WTC11 (cell line): ENCODE data around the gene MRGPRF. TPM values are rescaled to one million over a fixed set of nuclear protein-coding genes. Genes with fewer than 3 reads are reported as not detected.

Experiments
- ATAC-seq: fragments of 200-7000 bp; cut with Tn5 transposase; 2 replicates; pipeline ENCODE4 v1.10.0; 2021; ENCODE audit warnings: mild to moderate bottlenecking, moderate library complexity
- CTCF ChIA-PET: fragments of 300-600 bp; sonication (Branson Sonifier 250); formaldehyde crosslinking; loops from one replicate; lab custom pipeline; 2021; ENCODE audit warnings: antibody characterized with exemption; lab: Charles Lee
- POLR2A ChIA-PET: fragments of 350-600 bp; sonication (Branson Sonifier 250); formaldehyde crosslinking; loops from one replicate; lab custom pipeline; 2021; ENCODE audit warnings: antibody characterized with exemption; lab: Charles Lee
- DNase-seq: peaks from one replicate; pipeline ENCODE4 v3.0.0; 2021; ENCODE audit warnings: low spot score
- H3K27ac Mint-ChIP-seq: 2 replicates; pipeline ENCODE4 v1.8.0; 2021; ENCODE audit warnings: mixed read lengths
- H3K27me3 Mint-ChIP-seq: 2 replicates; pipeline ENCODE4 v1.8.0; 2021; ENCODE audit warnings: low read depth, mild to moderate bottlenecking, moderate library complexity, mixed read lengths
- H3K36me3 Mint-ChIP-seq: 2 replicates; pipeline ENCODE4 v1.8.0; 2021; ENCODE audit warnings: mixed read lengths
- H3K4me1 Mint-ChIP-seq: 2 replicates; pipeline ENCODE4 v1.8.0; 2022; ENCODE audit warnings: mixed read lengths
- H3K4me3 Mint-ChIP-seq: 2 replicates; pipeline ENCODE4 v1.8.0; 2021; ENCODE audit warnings: mild to moderate bottlenecking, moderate library complexity, mixed read lengths
- H3K9me3 Mint-ChIP-seq: 2 replicates; pipeline ENCODE4 v1.8.0; 2021; ENCODE audit warnings: mixed read lengths
- EMX1 ChIP-seq: fragments of 250-450 bp; sonication (Bioruptor Pico); IDR thresholded peaks from 2 replicates; pipeline ENCODE4 v1.8.0; 2021; ENCODE audit warnings: mild to moderate bottlenecking
- FOXK1 ChIP-seq: sonication (generic); formaldehyde crosslinking; IDR thresholded peaks from 2 replicates; pipeline ENCODE4 v1.8.0; 2022; ENCODE audit warnings: mild to moderate bottlenecking, moderate library complexity, missing genetic modification reagents
- GABPB1 ChIP-seq: sonication (generic); formaldehyde crosslinking; IDR thresholded peaks from 2 replicates; pipeline ENCODE4 v1.8.1; 2023; ENCODE audit warnings: mild to moderate bottlenecking, missing genetic modification reagents
- KAT7 ChIP-seq: sonication (generic); formaldehyde crosslinking; IDR thresholded peaks from 2 replicates; pipeline ENCODE4 v1.8.1; 2023; ENCODE audit warnings: missing genetic modification reagents, mild to moderate bottlenecking, borderline replicate concordance
- NFYB ChIP-seq: sonication (generic); formaldehyde crosslinking; conservative IDR thresholded peaks from 2 replicates; pipeline ENCODE4 v1.8.0; 2022; ENCODE audit warnings: low read depth, missing genetic modification reagents
- OVOL2 ChIP-seq: fragments of 250-450 bp; sonication (Bioruptor Pico); IDR thresholded peaks from 2 replicates; pipeline ENCODE4 v1.9.0; 2021; ENCODE audit warnings: mild to moderate bottlenecking, borderline replicate concordance
- ZNF416 ChIP-seq: fragments of 250-450 bp; sonication (Bioruptor Pico); IDR thresholded peaks from 2 replicates; pipeline ENCODE4 v1.9.0; 2021; ENCODE audit warnings: mild to moderate bottlenecking, inconsistent platforms
- ZNF671 ChIP-seq: fragments of 250-450 bp; sonication (Bioruptor Pico); IDR thresholded peaks from 2 replicates; pipeline ENCODE4 v1.8.0; 2021; ENCODE audit warnings: mild to moderate bottlenecking
- total RNA-seq: library from RNA; stranded (reverse); gene quantifications from 3 replicates; pipeline ENCODE4 v1.2.3, GENCODE V29; 2021
- TF ChIP-seq, protein P1 (sequence below): sonication (generic); formaldehyde crosslinking; IDR thresholded peaks from 2 replicates; pipeline ENCODE4 v1.8.1; 2022; ENCODE audit warnings: mild to moderate bottlenecking, moderate library complexity, missing genetic modification reagents
- TF ChIP-seq, protein P2 (sequence below): sonication (generic); formaldehyde crosslinking; IDR thresholded peaks from 2 replicates; pipeline ENCODE4 v1.8.1; 2023; ENCODE audit warnings: mild to moderate bottlenecking, missing genetic modification reagents, moderate library complexity
- TF ChIP-seq, protein P3 (sequence below): sonication (generic); formaldehyde crosslinking; IDR thresholded peaks from 2 replicates; pipeline ENCODE4 v1.8.0; 2022; ENCODE audit warnings: mild to moderate bottlenecking, missing genetic modification reagents
- TF ChIP-seq, protein P4 (sequence below): sonication (generic); formaldehyde crosslinking; IDR thresholded peaks from 2 replicates; pipeline ENCODE4 v1.8.0; 2022; ENCODE audit warnings: missing genetic modification reagents
- TF ChIP-seq, protein P5 (sequence below): sonication (generic); formaldehyde crosslinking; IDR thresholded peaks from 2 replicates; pipeline ENCODE4 v1.8.1; 2023; ENCODE audit warnings: mild to moderate bottlenecking, missing genetic modification reagents, moderate library complexity
- TF ChIP-seq, protein P6 (sequence below): fragments of 200-600 bp; IDR thresholded peaks from 2 replicates; pipeline ENCODE4 v1.8.0; 2022; ENCODE audit warnings: antibody characterized with exemption

MRGPRF gene
- total RNA-seq, 1 experiment from 2014 or later: 3.8 TPM

DNA sequence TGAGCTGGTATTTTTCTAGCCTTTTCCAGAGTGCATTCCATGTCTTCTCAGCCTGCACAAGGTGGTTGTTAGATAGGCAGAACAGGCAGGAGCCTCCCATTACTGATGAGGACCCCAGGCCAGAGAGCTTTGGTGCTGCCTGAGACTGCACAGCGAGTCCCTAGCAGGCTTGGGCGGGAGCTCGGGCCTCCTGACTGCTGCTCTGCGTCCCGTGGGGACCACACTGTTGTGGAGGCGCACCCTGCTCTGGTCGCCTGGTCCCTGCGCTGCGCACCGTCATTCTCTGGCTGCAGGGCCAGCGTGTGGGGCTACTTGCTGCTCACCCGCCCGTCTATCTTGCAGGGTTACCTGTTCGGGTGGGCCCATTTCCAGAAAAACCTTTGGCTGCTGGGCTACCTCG lies 44.2 kb upstream of the MRGPRF start:
- Mint-ChIP-seq H3K9me3 (no peaks in the 10 kb centered on the region), H3K27me3 (no peaks in the 10 kb centered on the region), H3K36me3 (peaks cover 2% of the 10 kb centered on the region; the same call in 1 of the 2 replicates), H3K4me1 (no peaks in the 10 kb centered on the region), H3K27ac (no peak overlapping the region), H3K4me3 (no peak overlapping the region)
- ChIA-PET CTCF (interaction anchor here (1.6 to 2.1 kb wide), 2 partner anchors 12 to 101 kb away, joined by 6 read pairs; no protein-coding TSS in a partner anchor), POLR2A (no interaction called here)
- ATAC-seq (no peak), DNase-seq (no peak)
- TF ChIP-seq NFYB (no peak), ZNF416 (CRISPR knock-in tag) (no peak), EMX1 (CRISPR knock-in tag) (no peak), ZNF671 (no peak), KAT7 (CRISPR knock-in tag) (no peak), GABPB1 (CRISPR knock-in tag) (no peak), FOXK1 (CRISPR knock-in tag) (no peak), OVOL2 (CRISPR knock-in tag) (no peak)
- TF ChIP-seq, protein P1, sequence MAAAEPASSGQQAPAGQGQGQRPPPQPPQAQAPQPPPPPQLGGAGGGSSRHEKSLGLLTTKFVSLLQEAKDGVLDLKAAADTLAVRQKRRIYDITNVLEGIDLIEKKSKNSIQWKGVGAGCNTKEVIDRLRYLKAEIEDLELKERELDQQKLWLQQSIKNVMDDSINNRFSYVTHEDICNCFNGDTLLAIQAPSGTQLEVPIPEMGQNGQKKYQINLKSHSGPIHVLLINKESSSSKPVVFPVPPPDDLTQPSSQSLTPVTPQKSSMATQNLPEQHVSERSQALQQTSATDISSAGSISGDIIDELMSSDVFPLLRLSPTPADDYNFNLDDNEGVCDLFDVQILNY (CRISPR knock-in tag): no peak
- TF ChIP-seq, protein P2, sequence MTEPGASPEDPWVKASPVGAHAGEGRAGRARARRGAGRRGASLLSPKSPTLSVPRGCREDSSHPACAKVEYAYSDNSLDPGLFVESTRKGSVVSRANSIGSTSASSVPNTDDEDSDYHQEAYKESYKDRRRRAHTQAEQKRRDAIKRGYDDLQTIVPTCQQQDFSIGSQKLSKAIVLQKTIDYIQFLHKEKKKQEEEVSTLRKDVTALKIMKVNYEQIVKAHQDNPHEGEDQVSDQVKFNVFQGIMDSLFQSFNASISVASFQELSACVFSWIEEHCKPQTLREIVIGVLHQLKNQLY (CRISPR knock-in tag): no peak
- TF ChIP-seq, protein P3, sequence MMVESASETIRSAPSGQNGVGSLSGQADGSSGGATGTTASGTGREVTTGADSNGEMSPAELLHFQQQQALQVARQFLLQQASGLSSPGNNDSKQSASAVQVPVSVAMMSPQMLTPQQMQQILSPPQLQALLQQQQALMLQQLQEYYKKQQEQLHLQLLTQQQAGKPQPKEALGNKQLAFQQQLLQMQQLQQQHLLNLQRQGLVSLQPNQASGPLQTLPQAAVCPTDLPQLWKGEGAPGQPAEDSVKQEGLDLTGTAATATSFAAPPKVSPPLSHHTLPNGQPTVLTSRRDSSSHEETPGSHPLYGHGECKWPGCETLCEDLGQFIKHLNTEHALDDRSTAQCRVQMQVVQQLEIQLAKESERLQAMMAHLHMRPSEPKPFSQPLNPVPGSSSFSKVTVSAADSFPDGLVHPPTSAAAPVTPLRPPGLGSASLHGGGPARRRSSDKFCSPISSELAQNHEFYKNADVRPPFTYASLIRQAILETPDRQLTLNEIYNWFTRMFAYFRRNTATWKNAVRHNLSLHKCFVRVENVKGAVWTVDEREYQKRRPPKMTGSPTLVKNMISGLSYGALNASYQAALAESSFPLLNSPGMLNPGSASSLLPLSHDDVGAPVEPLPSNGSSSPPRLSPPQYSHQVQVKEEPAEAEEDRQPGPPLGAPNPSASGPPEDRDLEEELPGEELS (CRISPR knock-in tag): no peak
- TF ChIP-seq, protein P4, sequence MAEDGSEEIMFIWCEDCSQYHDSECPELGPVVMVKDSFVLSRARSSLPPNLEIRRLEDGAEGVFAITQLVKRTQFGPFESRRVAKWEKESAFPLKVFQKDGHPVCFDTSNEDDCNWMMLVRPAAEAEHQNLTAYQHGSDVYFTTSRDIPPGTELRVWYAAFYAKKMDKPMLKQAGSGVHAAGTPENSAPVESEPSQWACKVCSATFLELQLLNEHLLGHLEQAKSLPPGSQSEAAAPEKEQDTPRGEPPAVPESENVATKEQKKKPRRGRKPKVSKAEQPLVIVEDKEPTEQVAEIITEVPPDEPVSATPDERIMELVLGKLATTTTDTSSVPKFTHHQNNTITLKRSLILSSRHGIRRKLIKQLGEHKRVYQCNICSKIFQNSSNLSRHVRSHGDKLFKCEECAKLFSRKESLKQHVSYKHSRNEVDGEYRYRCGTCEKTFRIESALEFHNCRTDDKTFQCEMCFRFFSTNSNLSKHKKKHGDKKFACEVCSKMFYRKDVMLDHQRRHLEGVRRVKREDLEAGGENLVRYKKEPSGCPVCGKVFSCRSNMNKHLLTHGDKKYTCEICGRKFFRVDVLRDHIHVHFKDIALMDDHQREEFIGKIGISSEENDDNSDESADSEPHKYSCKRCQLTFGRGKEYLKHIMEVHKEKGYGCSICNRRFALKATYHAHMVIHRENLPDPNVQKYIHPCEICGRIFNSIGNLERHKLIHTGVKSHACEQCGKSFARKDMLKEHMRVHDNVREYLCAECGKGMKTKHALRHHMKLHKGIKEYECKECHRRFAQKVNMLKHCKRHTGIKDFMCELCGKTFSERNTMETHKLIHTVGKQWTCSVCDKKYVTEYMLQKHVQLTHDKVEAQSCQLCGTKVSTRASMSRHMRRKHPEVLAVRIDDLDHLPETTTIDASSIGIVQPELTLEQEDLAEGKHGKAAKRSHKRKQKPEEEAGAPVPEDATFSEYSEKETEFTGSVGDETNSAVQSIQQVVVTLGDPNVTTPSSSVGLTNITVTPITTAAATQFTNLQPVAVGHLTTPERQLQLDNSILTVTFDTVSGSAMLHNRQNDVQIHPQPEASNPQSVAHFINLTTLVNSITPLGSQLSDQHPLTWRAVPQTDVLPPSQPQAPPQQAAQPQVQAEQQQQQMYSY (CRISPR knock-in tag): no peak
- TF ChIP-seq, protein P5, sequence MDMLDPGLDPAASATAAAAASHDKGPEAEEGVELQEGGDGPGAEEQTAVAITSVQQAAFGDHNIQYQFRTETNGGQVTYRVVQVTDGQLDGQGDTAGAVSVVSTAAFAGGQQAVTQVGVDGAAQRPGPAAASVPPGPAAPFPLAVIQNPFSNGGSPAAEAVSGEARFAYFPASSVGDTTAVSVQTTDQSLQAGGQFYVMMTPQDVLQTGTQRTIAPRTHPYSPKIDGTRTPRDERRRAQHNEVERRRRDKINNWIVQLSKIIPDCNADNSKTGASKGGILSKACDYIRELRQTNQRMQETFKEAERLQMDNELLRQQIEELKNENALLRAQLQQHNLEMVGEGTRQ (CRISPR knock-in tag): no peak
- TF ChIP-seq, protein P6, sequence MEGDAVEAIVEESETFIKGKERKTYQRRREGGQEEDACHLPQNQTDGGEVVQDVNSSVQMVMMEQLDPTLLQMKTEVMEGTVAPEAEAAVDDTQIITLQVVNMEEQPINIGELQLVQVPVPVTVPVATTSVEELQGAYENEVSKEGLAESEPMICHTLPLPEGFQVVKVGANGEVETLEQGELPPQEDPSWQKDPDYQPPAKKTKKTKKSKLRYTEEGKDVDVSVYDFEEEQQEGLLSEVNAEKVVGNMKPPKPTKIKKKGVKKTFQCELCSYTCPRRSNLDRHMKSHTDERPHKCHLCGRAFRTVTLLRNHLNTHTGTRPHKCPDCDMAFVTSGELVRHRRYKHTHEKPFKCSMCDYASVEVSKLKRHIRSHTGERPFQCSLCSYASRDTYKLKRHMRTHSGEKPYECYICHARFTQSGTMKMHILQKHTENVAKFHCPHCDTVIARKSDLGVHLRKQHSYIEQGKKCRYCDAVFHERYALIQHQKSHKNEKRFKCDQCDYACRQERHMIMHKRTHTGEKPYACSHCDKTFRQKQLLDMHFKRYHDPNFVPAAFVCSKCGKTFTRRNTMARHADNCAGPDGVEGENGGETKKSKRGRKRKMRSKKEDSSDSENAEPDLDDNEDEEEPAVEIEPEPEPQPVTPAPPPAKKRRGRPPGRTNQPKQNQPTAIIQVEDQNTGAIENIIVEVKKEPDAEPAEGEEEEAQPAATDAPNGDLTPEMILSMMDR: no peak
